Fibroblast of mammary gland (primary cell): ENCODE results near the gene OR10H1.
"Not testable (repeated sequence)": the region's sequence is repeated elsewhere in the genome, so short reads cannot be mapped to it uniquely, and the experiment has no call there.

Experiments used
- DNase-seq: peaks from one replicate; pipeline ENCODE4 v3.0.0-alpha.2; 2010; ENCODE audit warnings: low read depth
- H3K4me3 ChIP-seq: 2 replicates; pipeline ENCODE4 v1.5.1; 2011; ENCODE audit warnings: low read depth, mild to moderate bottlenecking, low read length, moderate library complexity; ENCODE audit not compliant: control insufficient read depth
- CTCF ChIP-seq: conservative IDR thresholded peaks from 2 replicates; pipeline ENCODE4 v1.5.1; 2011; ENCODE audit warnings: low read depth, low read length, inconsistent platforms; ENCODE audit not compliant: control insufficient read depth, insufficient read depth

The OR10H1 gene

GRCh38 chr19:15810335-15810734 lies 5.1 kb downstream of the OR10H1 start:
- DNase-seq, result peak; percentile 0
- no peak for TF ChIP-seq CTCF
- no peak overlapping the region for H3K4me3 ChIP-seq

- not testable (repeated sequence) for DNase-seq, H3K4me3 ChIP-seq
Observed at GRCh38 chr19:15794279-15794678, 21.2 kb downstream of the OR10H1 start.

GRCh38 chr19:15790096-15790495 lies 25.4 kb downstream of the OR10H1 start:
- no peak for DNase-seq
- no peak overlapping the region for H3K4me3 ChIP-seq
- TF ChIP-seq CTCF, result no peak

GRCh38 chr19:15788594-15789270 lies 26.7 kb downstream of the OR10H1 start:
- no peak overlapping the region for H3K4me3 ChIP-seq
- no peak for DNase-seq
- no peak for TF ChIP-seq CTCF

- no peak for DNase-seq
- TF ChIP-seq CTCF, result no peak
- no peak within 1 kb of the TSS for H3K4me3 ChIP-seq
Observed at GRCh38 chr19:15787611-15788155, 27.8 kb downstream of the OR10H1 start, which contains the start of gene OR10H5. Gene OR10H5 (plus strand): TSS chr19:15787661. CDS start chr19:15794049, 6,388 bp downstream.

- not testable (repeated sequence) for H3K4me3 ChIP-seq, DNase-seq
Observed at GRCh38 chr19:15782896-15783295, 32.6 kb downstream of the OR10H1 start.

- DNase-seq, result no peak
- H3K4me3 ChIP-seq, result no peak overlapping the region
- no peak for TF ChIP-seq CTCF
Observed at GRCh38 chr19:15782211-15782610, 33.3 kb downstream of the OR10H1 start.

- no peak overlapping the region for H3K4me3 ChIP-seq
- TF ChIP-seq CTCF, result no peak
- DNase-seq, result no peak
Observed at GRCh38 chr19:15781661-15782060, 33.8 kb downstream of the OR10H1 start.
